HG03342 (cell line): Measurements from ENCODE around the gene ADH5.
"Not testable (repeated sequence)": the region's sequence is repeated elsewhere in the genome, so short reads cannot be mapped to it uniquely, and the experiment has no call there.

ENCODE experiments used
- ATAC-seq: cut with Tn5 transposase; IDR thresholded peaks from one replicate; pipeline ENCODE4 v1.9.1; 2021; ENCODE audit warnings: mild to moderate bottlenecking, moderate library complexity; ENCODE audit not compliant: unreplicated experiment

ADH5 gene

DNA sequence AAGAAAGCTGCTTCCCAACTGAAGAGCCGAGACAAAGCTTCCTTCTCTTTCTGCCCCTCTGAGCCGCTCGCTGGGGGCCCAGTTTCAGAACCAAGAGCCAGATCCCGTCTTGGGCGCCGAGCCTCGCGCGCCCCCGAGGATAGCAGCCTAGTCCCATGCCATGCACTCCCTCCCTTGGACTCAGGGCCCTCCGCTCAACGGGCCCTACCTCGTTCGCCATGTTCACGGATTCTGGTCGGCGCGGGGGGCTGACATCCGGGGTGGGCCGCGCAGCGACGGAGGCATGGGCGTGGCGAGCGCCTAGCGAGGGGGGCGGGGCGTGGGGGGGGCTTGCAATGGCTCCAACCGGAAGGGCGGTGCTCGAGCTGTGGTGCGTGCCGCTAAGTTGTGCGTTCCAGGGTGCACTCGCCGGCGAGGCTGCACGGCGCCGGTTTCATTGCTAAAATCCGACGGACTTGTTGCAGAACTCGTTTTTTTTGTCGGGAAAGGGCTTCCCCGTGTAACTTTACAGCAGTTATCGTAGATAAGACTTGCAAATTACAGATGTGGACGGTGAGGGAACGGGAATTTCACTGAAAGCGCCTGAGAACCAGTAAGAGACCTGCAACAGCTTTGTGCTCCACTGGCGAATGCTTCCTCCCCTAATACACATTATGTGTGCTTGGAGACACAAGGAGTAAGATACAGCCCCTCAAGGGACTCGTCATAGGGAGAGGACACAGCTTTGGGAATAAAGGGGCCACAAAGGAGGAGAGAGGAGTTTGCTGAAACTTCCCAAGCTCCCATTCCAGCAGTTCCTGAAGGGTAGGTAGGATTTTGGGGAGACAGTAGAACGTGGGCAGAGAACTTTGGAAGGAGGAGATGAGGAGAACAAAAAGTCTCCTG is at the start of gene ADH5:
Gene ADH5 (minus strand): TSS at position 308 of the 885 bp plus-strand sequence. CDS start 88 bp downstream, at position 220.
- ATAC-seq = peak; percentile 91

DNA sequence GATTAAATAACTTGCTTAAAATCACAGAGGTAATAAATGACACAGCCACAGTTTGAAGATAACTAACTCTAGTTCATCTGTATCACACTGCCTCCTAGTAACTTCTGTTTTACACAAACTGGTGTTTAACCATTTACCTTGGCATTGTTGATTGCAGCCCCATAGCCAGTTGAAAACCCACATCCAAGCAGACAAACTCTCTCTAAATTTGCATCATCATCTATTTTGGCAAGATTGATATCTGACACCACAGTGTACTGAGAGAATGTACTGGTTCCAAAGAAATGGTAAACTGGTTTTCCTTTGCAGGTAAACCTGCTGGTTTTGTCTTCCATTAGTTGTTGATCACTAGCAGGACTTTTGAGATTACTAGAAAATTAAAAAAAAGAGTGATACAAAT is 47.7 kb upstream of the ADH5 start:
- ATAC-seq = no peak

GRCh38 chr4:99135541-99136162 is 47.1 kb upstream of the ADH5 start:
- ATAC-seq = no peak

DNA sequence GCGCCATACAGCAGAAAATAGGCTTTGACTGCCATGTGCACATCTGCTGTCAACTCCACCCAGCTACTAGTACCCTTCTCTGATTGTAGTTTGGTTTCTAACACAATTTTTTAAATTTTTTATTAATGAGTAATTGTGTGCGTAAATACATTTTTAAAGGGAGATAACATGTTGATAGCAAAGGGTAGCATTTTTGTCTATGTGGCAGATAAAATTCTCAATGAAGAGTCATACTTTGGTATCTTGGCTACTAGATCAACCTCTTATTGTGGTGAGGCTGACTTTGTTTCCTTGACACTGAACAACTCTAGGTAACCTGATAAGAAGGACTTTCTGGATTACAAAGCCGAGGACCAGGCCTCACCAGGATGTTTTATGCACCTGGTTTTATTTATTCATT is 46.0 kb upstream of the ADH5 start:
- no peak for ATAC-seq

- ATAC-seq = no peak
These were observed 42.8 kb upstream of the ADH5 start for GRCh38 chr4:99131378-99131777.

DNA sequence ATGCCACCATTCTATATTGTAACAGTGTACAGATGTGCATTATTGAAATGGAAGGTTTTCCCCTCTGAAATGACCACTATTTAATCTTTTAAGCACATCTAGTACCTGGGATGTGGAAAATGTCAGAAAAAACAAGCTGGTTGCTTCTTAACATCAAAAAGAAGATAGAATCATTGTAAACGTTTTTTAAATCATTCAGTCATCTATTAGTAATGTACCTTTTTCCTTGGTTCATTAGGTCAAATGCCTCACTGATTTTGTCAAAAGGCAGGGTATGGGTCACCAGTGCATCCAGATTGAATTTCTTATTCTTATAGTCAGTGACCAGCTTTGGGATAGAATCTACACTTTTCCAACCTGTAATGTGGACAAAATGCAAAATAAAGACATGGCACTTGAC is 37.8 kb upstream of the ADH5 start:
- no peak for ATAC-seq

- no peak for ATAC-seq
These were observed 32.4 kb upstream of the ADH5 start for GRCh38 chr4:99121008-99121407.

DNA sequence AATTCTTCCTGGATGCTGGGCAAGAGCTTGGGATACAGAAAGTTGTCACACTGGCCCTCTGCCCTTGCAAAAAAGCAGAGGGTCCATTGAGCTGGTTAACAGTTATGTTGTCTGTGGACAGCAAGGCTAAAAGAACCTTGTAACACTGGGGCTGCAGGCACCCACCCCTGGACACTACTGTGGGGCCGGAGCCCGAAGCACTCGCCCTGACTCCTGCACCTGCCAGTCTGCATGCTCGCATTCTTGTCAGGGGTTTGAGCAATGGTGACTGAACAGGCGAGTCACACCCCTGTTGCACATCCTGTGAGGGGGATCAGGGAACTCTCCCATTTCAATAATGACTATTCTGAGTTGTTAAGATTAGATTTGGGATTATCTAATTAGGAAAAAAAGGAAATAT is 31.9 kb upstream of the ADH5 start:
- ATAC-seq = no peak

- ATAC-seq = no peak
These were observed 29.5 kb upstream of the ADH5 start for GRCh38 chr4:99117876-99118693.

DNA sequence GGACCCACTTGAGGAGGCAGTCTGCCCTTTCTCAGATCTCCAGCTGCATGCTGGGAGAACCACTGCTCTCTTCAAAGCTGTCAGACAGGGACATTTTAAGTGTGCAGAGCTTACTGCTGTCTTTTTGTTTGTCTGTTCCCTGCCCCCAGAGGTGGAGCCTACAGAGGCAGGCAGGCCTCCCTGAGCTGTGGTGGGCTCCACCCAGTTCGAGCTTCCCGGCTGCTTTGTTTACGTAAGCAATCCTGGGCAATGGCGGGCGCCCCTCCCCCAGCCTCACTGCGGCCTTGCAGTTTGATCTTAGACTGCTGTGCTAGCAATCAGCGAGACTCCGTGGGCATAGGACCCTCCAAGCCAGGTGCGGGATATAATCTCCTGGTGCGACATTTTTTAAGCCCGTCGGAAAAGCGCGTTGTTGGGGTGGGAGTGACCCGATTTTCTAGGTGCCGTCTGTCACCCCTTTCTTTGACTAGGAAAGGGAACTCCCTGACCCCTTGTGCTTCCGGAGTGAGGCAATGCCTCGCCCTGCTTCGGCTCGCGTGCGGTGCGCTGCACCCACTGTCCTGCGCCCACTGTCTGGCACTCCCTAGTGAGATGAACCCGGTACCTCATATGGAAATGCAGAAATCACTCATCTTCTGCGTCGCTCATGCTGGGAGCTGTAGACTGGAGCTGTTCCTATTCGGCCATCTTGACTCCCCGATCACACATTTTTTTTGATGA is 28.7 kb upstream of the ADH5 start:
- ATAC-seq = not testable (repeated sequence)

DNA sequence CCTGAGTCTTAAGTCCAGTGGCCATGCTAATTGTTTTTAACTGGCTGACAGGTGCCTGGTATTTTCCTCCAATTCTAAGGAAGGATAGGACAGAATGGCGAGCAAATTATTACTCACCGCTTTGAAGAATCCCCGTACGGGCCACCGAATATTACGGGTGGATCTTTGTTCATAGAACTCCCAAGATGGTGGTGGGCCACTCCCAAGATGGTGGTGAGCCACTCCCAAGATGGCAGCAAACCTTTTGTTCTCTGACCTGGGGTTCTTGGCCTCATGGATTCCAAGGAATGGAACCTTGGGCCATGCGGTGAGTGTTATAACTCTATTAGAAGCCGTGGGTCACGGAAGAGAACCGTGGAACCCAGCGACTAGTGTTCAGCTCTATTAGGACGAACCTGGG is 20.7 kb upstream of the ADH5 start:
- ATAC-seq = not testable (repeated sequence)

DNA sequence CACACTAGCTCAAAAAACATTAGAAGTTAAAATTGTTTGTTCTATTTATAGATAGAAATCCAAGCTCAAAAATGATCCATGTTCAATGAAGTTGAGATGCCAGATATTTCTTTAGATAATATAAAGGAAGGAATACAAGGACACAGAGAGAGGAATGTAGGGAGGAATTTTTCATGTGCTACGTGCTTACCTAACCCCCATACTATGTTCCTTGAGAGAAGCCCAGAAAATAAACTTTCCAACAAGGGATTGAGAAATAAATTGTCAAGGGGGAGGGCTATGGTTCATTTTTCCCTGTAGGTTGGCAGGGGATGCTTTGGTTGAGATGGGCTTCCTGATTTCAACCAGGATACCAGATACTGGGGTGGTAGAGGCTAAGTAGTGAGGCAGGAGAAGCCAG is 15.6 kb upstream of the ADH5 start:
- ATAC-seq = no peak

GRCh38 chr4:99103166-99103565 is 14.6 kb upstream of the ADH5 start:
- no peak for ATAC-seq

DNA sequence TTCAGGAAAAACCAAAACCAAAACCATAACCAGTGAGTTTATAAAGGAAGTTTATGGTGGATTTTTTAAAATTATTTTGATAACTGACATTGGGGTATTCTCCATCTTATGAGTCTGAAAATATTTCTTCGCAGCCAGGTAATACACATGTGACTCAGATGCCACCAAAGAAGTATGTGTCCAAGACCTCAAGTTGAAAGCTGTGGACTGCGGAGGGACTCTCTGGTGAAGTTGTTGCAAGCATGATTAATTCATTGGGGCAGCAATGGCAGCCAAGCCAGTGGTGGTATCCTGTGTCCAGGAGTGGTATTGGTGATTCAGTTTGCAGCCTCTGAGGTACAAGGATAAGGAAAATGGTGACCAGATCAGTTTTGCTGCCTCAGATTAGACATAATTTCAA is 14.0 kb upstream of the ADH5 start:
- no peak for ATAC-seq

GRCh38 chr4:99100876-99101275 is 12.3 kb upstream of the ADH5 start:
- no peak for ATAC-seq

- ATAC-seq = not testable (repeated sequence)
These were observed 11.2 kb upstream of the ADH5 start for GRCh38 chr4:99099814-99100213.

- ATAC-seq = no peak
These were observed 10.7 kb upstream of the ADH5 start for GRCh38 chr4:99099311-99099710.

DNA sequence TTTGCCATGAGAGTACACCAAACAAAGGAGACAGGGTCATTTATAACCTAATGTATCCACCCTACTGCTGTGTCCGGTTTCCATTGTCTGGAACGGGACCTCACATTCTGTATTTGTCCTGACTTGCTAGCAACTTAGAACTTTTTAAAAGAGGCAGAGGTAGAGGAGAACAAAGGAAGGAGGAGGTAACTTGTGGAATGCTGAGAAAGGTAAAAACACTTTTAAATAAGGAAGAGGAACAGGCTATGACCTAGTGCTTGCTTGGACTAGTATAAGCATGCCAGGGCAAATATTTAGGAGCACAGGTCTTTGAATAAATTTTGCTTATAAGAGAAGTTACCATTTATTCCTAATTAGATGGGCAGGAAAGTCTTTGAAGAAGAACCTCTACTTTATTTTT is 3.3 kb upstream of the ADH5 start:
- ATAC-seq = not testable (repeated sequence)

GRCh38 chr4:99091216-99091575 is 2.6 kb upstream of the ADH5 start:
- no peak for ATAC-seq

- no peak for ATAC-seq
These were observed 2.1 kb upstream of the ADH5 start for GRCh38 chr4:99090481-99091215.
